Progenitor cell of endocrine pancreas (in vitro differentiated cells): ENCODE data around the gene MDH2. TPM values are rescaled to one million over a fixed set of nuclear protein-coding genes. Genes with fewer than 3 reads are reported as not detected.

Source experiments
- DNase-seq: peaks from one replicate; pipeline ENCODE4 v3.0.0; 2021; ENCODE audit warnings: low spot score; ENCODE audit not compliant: unreplicated experiment
- H3K27ac Mint-ChIP-seq: 2 replicates; pipeline ENCODE4 v1.8.0; 2021; ENCODE audit warnings: mild to moderate bottlenecking, moderate library complexity, mixed read lengths
- H3K27me3 Mint-ChIP-seq: 2 replicates; pipeline ENCODE4 v1.8.0; 2021; ENCODE audit warnings: mixed read lengths
- H3K36me3 Mint-ChIP-seq: 2 replicates; pipeline ENCODE4 v1.8.0; 2022; ENCODE audit warnings: mixed read lengths; ENCODE audit not compliant: insufficient read depth
- H3K4me1 Mint-ChIP-seq: 2 replicates; pipeline ENCODE4 v1.8.0; 2021; ENCODE audit warnings: low read depth, mixed read lengths
- H3K4me3 Mint-ChIP-seq: 2 replicates; pipeline ENCODE4 v1.8.0; 2021; ENCODE audit warnings: low read depth, mild to moderate bottlenecking, moderate library complexity, mixed read lengths
- H3K9me3 Mint-ChIP-seq: 2 replicates; pipeline ENCODE4 v1.8.0; 2021; ENCODE audit warnings: low read depth, mixed read lengths
- total RNA-seq: library from RNA; stranded (reverse); gene quantifications from 2 replicates; pipeline ENCODE4 v1.2.1, GENCODE V29; 2021
- TF ChIP-seq, protein P1 (sequence below): fragments of 200-600 bp; sonication (generic); IDR thresholded peaks from one replicate; pipeline ENCODE4 v1.5.0; 2021; ENCODE audit warnings: antibody characterized with exemption, mild to moderate bottlenecking; ENCODE audit not compliant: unreplicated experiment

Gene MDH2
- total RNA-seq, 1 donor from 2014 or later: 119 TPM

DNA sequence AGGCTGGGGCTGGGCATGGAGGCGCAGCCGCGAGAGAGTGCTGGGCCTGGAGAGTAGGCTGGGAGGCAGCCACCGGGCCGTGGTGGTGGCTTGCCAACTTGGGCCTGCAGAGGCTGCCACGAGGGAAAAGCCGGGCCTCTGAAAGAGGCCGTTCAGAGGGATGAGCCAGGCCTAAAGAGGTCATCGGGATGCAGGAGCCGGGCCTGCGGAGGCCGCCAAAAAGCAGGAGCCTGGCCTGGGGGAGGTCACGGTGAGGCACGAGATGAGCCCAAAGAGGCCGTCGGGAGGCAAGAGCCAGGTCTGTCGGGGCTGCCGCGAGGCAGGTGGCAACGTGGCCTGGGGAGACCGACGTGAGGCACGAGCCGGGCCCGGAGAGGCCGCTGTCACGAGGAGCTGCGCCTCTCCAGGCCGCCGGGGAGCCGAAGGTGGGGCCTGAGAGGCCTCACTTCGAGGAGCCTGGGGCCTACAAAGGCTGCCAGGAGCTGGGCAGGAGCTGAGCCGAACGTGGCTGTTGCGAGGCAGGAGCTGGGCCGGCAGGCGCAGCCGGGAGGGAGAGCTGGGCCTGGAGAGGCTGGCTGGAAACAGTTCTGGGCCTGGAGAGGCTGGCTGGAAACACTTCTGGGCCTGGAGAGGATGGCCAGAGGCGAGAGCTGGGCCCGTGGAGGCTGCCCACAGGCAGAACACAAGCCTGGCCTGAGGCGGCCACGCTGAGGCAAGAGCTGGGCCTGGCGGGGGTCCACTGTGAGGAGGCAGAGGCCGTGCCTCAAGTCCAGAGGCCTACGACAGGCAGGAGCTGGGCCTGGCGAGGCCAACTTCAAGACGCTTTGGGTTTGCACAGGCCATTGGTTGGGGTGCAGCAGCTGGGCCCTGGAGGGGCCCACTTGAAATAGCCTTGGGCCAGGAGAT, 24.6 kb downstream of the MDH2 start:
- DNase-seq: no peak
- Mint-ChIP-seq H3K27ac (no peak overlapping the region), H3K9me3 (no peaks in the 10 kb centered on the region), H3K4me1 (no peaks in the 10 kb centered on the region), H3K36me3 (no peaks in the 10 kb centered on the region), H3K4me3 (no peak overlapping the region), H3K27me3 (no peaks in the 10 kb centered on the region)
- TF ChIP-seq, protein P1, sequence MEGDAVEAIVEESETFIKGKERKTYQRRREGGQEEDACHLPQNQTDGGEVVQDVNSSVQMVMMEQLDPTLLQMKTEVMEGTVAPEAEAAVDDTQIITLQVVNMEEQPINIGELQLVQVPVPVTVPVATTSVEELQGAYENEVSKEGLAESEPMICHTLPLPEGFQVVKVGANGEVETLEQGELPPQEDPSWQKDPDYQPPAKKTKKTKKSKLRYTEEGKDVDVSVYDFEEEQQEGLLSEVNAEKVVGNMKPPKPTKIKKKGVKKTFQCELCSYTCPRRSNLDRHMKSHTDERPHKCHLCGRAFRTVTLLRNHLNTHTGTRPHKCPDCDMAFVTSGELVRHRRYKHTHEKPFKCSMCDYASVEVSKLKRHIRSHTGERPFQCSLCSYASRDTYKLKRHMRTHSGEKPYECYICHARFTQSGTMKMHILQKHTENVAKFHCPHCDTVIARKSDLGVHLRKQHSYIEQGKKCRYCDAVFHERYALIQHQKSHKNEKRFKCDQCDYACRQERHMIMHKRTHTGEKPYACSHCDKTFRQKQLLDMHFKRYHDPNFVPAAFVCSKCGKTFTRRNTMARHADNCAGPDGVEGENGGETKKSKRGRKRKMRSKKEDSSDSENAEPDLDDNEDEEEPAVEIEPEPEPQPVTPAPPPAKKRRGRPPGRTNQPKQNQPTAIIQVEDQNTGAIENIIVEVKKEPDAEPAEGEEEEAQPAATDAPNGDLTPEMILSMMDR: no peak

DNA sequence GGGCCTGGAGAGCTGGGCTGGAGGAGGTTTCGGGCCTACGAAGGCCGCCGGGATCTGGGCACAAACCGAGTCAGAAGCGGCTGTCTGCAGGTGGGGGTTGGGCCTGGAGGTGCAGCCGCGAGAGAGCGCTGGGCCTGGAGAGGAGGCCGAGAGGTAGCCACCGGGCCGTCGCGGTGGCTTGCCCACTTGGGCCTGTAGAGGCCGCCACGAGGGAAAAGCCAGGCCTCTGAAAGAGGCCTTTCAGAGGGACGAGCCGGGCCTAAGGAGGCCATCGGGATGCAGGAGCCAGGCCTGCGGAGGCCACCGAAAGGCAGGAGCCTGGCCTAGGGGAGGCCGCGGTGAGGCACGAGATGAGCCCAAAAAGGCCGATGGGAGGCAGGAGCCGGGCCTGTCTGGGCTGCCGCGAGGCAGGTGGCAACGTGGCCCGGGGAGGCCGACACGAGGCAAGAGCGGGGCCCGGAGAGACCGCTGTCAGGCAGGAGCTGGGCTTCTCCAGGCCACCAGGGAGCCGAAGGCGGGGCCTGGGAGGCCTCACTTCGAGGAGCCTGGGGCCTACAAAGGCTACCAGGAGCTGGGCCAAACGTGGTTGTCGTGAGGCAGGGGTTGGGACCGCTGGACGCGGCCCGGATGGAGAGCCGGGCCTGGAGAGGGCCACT, 25.6 kb downstream of the MDH2 start:
- no peaks in the 10 kb centered on the region for H3K27me3 Mint-ChIP-seq
- H3K27ac Mint-ChIP-seq: no peak overlapping the region
- H3K4me1 Mint-ChIP-seq: no peaks in the 10 kb centered on the region
- H3K36me3 Mint-ChIP-seq: no peaks in the 10 kb centered on the region
- no peak for DNase-seq
- no peaks in the 10 kb centered on the region for H3K9me3 Mint-ChIP-seq
- no peak overlapping the region for H3K4me3 Mint-ChIP-seq
- TF ChIP-seq, protein P1: no peak

DNA sequence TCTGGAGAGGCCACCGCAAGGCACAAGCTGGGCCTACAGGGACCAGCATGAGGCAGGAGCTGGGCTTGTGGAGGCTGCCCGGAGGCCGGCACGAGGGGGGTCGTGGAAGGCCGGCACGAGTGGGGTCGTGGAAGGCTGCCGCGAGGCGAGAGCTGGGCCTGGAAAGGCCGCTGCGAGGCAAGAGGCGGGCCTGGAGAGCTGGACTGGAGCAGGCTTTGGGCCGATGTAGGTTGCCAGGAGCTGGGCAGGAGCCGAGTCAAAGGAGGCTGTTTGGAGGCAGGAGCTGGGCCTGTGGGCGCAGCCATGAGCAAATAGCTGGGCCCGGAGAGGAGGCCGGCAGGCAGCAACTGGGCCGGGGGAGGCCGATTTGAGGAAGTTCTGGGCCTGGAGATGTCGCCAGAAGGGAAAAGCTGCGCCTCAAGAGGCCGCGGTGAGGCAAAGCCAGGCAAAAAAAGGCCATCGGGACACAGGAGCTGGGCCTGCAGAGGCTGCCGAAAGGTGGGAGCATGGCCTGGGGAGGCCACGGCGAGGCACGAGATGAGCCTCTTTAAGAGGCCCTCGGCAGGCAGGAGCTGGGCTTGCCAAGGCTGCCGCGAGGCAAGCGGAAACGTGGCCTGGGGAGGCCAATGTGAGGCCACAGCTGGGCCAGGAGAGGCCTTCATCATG, 26.5 kb downstream of the MDH2 start:
- H3K4me3 Mint-ChIP-seq: no peak overlapping the region
- no peaks in the 10 kb centered on the region for H3K9me3 Mint-ChIP-seq
- H3K36me3 Mint-ChIP-seq: no peaks in the 10 kb centered on the region
- TF ChIP-seq, protein P1: no peak
- DNase-seq: no peak
- no peak overlapping the region for H3K27ac Mint-ChIP-seq
- H3K4me1 Mint-ChIP-seq: no peaks in the 10 kb centered on the region
- no peaks in the 10 kb centered on the region for H3K27me3 Mint-ChIP-seq

DNA sequence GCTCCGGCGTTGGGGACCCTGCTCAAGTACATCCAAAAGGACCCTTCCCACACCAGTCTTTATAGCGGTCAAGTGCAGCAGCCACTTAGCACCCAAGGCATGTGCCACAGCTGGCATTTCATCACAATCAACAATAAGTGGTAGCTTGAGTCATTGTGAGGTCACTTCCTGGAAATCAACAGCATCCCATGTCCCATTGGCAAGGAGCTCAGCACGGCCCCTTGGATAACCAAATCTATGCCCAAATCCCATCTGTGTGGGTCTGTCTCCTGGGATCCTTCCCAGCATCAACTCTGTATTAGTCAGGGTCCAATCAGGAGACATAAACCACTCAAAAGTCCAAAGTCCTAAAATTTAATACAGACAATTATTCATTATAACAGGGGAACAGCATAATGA, 27.1 kb downstream of the MDH2 start:
- no peak for DNase-seq
- no peaks in the 10 kb centered on the region for H3K4me1 Mint-ChIP-seq
- no peak overlapping the region for H3K4me3 Mint-ChIP-seq
- no peaks in the 10 kb centered on the region for H3K27me3 Mint-ChIP-seq
- no peak overlapping the region for H3K27ac Mint-ChIP-seq
- no peaks in the 10 kb centered on the region for H3K36me3 Mint-ChIP-seq
- no peaks in the 10 kb centered on the region for H3K9me3 Mint-ChIP-seq
- TF ChIP-seq, protein P1: no peak

DNA sequence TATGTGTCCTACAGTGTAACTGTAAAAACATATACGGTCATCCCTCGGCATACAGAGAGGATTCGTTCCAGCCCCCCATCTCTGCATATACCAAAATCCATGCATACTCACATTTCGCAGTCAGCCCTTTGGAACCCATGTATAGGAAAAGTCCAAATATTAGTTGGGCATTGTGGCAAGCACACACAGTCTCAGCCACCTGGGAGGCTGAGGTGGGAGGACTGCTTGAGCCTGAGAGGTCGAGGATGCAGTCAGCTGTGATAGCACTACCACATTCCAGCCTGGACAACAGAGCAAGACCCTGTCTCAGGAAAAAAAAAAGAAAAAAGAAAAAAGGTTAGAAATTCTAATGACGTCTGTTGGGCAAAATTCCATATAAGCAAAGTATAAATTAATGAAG, 29.1 kb downstream of the MDH2 start:
- Mint-ChIP-seq H3K4me3 (no peak overlapping the region), H3K36me3 (no peaks in the 10 kb centered on the region)

More for the DNA sequence above, 29.1 kb downstream of the MDH2 start:
- Mint-ChIP-seq H3K27me3 (no peaks in the 10 kb centered on the region), H3K27ac (no peak overlapping the region), H3K9me3 (no peaks in the 10 kb centered on the region), H3K4me1 (no peaks in the 10 kb centered on the region)
- DNase-seq: no peak
- TF ChIP-seq, protein P1: no peak
